ENCODE measurements around the gene MCF2L2.

- TF ChIP-seq POLR2A (IDR thresholded peaks at IDR 0.05; ENCODE audit: low read depth, low read length): no peak
- TF ChIP-seq POLR2AphosphoS5 (IDR thresholded peaks at IDR 0.05; ENCODE audit: low read depth, low read length): no peak
- no peak for TF ChIP-seq PAX5 (IDR thresholded peaks at IDR 0.05; ENCODE audit: insufficient read depth, low read length, severe bottlenecking)
Measured at GRCh38 chr3:183391460-183391859, 37.0 kb downstream of the MCF2L2 start.

Data from GM12891 (cell line).